Measurements from ENCODE around the gene THRB. TPM values are rescaled to one million over a fixed set of nuclear protein-coding genes. Genes with fewer than 3 reads are reported as not detected.

Gene THRB
- total RNA-seq, 1 experiment from 2014 or later: 9.7 TPM

DNA sequence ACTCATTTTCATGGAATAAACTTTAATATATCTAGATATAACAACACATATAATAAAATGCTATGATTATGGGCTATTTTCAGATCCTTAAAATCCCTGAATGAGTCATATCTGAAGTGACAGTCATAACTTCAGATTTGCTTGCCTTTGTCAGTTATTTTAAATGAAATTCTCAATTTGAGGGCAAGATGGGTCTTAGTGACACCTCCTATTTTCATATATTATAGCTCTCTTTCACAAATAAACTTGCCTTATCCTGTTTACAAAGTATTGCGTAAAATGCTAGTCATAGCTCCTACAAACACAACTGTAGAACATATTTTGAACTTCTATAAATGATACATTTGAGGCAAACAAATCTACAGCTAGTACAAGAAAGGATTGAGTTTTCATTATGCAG lies 6.2 kb upstream of the THRB start:
- H3K9me2 ChIP-seq (ENCODE audit: insufficient read depth): no peaks in the 10 kb centered on the region
- ChIA-PET CTCF (interaction anchor here (0.6 kb wide), 1 partner anchor 236 kb away, joined by 3 read pairs; no protein-coding TSS in a partner anchor), POLR2A (ENCODE audit: unreplicated experiment) (no interaction called here)
- no peaks in the 10 kb centered on the region for H3K27me3 ChIP-seq (ENCODE audit: insufficient read depth, low read depth)
- no peak overlapping the region for H3K4me2 ChIP-seq
- TF ChIP-seq, protein P1, sequence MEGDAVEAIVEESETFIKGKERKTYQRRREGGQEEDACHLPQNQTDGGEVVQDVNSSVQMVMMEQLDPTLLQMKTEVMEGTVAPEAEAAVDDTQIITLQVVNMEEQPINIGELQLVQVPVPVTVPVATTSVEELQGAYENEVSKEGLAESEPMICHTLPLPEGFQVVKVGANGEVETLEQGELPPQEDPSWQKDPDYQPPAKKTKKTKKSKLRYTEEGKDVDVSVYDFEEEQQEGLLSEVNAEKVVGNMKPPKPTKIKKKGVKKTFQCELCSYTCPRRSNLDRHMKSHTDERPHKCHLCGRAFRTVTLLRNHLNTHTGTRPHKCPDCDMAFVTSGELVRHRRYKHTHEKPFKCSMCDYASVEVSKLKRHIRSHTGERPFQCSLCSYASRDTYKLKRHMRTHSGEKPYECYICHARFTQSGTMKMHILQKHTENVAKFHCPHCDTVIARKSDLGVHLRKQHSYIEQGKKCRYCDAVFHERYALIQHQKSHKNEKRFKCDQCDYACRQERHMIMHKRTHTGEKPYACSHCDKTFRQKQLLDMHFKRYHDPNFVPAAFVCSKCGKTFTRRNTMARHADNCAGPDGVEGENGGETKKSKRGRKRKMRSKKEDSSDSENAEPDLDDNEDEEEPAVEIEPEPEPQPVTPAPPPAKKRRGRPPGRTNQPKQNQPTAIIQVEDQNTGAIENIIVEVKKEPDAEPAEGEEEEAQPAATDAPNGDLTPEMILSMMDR (conservative IDR thresholded peaks at IDR 0.05): no peak
- no peak for TF ChIP-seq EZH2 (IDR thresholded peaks at IDR 0.05; ENCODE audit: low read depth)
- H3K27ac ChIP-seq: no peak overlapping the region
- intact Hi-C loops (cut with micrococcal nuclease; ENCODE audit: unreplicated experiment): no loop called here
- no peak overlapping the region for H2AFZ ChIP-seq
- no peak for DNase-seq
- H3K36me3 ChIP-seq (ENCODE audit: low read depth): no peaks in the 10 kb centered on the region
- H4K20me1 ChIP-seq (ENCODE audit: insufficient read depth): no peaks in the 10 kb centered on the region
- peaks cover 35% of the 10 kb centered on the region for H3K4me1 ChIP-seq (replicated peaks; ENCODE audit: insufficient read depth)
- H3F3A ChIP-seq (ENCODE audit: insufficient read depth, low read depth): peaks cover 7% of the 10 kb centered on the region
- no peak overlapping the region for H3K4me3 ChIP-seq
- no peaks in the 10 kb centered on the region for H3K9me3 ChIP-seq (ENCODE audit: insufficient read depth, low read depth)
- no peaks in the 10 kb centered on the region for H3K79me2 ChIP-seq (ENCODE audit: low read depth)
- no TSS peak for BruUV-seq (replicated peaks)

DNA sequence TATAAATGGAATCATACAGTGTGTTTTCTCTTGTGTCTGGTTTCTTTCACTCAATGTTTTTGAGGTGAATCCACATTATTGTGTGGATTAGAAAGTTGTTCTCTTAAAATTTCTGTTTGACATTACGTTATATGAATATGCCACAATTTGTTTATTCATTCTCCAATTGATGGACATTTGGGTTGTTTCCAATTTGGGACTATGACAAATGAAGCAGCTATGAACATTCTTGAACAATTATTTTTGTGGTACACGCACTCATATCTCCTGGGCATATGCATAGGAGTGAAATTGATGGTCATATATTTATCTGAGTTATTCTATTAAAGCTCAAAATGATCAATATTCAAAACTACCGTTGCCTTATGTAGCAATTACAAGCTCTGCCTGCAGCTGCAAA lies 5.3 kb upstream of the THRB start:
- Histone ChIP-seq H3K4me1 (replicated peaks; ENCODE audit: insufficient read depth) (peaks cover 36% of the 10 kb centered on the region), H4K20me1 (ENCODE audit: insufficient read depth) (no peaks in the 10 kb centered on the region), H3K4me2 (no peak overlapping the region), H3F3A (ENCODE audit: insufficient read depth, low read depth) (peaks cover 9% of the 10 kb centered on the region), H2AFZ (no peak overlapping the region), H3K4me3 (no peak overlapping the region), H3K79me2 (ENCODE audit: low read depth) (no peaks in the 10 kb centered on the region), H3K36me3 (ENCODE audit: low read depth) (no peaks in the 10 kb centered on the region), H3K9me3 (ENCODE audit: insufficient read depth, low read depth) (no peaks in the 10 kb centered on the region), H3K27ac (no peak overlapping the region), H3K27me3 (ENCODE audit: insufficient read depth, low read depth) (no peaks in the 10 kb centered on the region), H3K9me2 (ENCODE audit: insufficient read depth) (no peaks in the 10 kb centered on the region)
- intact Hi-C loops (cut with micrococcal nuclease; ENCODE audit: unreplicated experiment): loop anchor here (5.0 kb wide), 1 partner anchor 97 kb away; no protein-coding TSS in a partner anchor
- BruUV-seq (replicated peaks): no TSS peak
- TF ChIP-seq, protein P1 (conservative IDR thresholded peaks at IDR 0.05): no peak
- no peak for TF ChIP-seq EZH2 (IDR thresholded peaks at IDR 0.05; ENCODE audit: low read depth)
- POLR2A ChIA-PET (ENCODE audit: unreplicated experiment): interaction anchor here (0.5 kb wide), 1 partner anchor 258 kb away, joined by 4 read pairs; no protein-coding TSS in a partner anchor
- CTCF ChIA-PET: no interaction called here
- no peak for DNase-seq

DNA sequence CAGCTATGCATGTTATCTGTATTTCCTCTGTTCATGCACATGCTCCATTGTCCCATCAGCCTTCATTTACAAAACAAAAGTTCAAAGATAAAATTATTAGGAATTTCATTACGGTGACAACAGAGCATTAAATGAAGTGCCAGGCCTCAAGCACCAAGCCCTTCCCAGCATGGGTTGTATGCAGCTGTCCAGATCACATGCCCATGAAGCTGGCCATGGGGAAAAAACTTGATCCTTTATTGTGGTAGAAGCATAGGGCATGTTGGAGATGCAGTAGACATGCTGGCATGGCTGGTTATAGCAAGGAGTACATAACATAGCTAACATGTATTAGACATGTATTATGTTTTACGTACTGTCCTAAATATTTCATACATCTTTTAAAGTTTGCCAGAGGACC lies 4.1 kb upstream of the THRB start:
- no peak for TF ChIP-seq EZH2 (IDR thresholded peaks at IDR 0.05; ENCODE audit: low read depth)
- TF ChIP-seq, protein P1 (conservative IDR thresholded peaks at IDR 0.05): no peak
- peaks cover 36% of the 10 kb centered on the region for H3K4me1 ChIP-seq (replicated peaks; ENCODE audit: insufficient read depth)
- no peaks in the 10 kb centered on the region for H4K20me1 ChIP-seq (ENCODE audit: insufficient read depth)
- H3K79me2 ChIP-seq (ENCODE audit: low read depth): peaks cover under 1% of the 10 kb centered on the region; the same call in 1 of the 2 replicates
- peaks cover 14% of the 10 kb centered on the region for H3F3A ChIP-seq (ENCODE audit: insufficient read depth, low read depth)
- no peak overlapping the region for H3K27ac ChIP-seq
- CTCF ChIA-PET: no interaction called here
- BruUV-seq (replicated peaks): no TSS peak
- no peak for DNase-seq
- H3K4me2 ChIP-seq: no peak overlapping the region
- POLR2A ChIA-PET (ENCODE audit: unreplicated experiment): no interaction called here
- H3K27me3 ChIP-seq (ENCODE audit: insufficient read depth, low read depth): no peaks in the 10 kb centered on the region
- H3K9me2 ChIP-seq (ENCODE audit: insufficient read depth): no peaks in the 10 kb centered on the region
- no peak overlapping the region for H2AFZ ChIP-seq
- intact Hi-C loops (cut with micrococcal nuclease; ENCODE audit: unreplicated experiment): loop anchor here (5.0 kb wide), 1 partner anchor 99 kb away; no protein-coding TSS in a partner anchor
- no peak overlapping the region for H3K4me3 ChIP-seq
- H3K9me3 ChIP-seq (ENCODE audit: insufficient read depth, low read depth): no peaks in the 10 kb centered on the region
- no peaks in the 10 kb centered on the region for H3K36me3 ChIP-seq (ENCODE audit: low read depth)
